ENCODE data around the gene PLEKHH1. TPM values are rescaled to one million over a fixed set of nuclear protein-coding genes. Genes with fewer than 3 reads are reported as not detected.
A peak's percentile ranks its signal among the peaks of the same experiment; 100 is the strongest.

PLEKHH1 gene
- total and polyA plus RNA-seq, 11 donors = 2.4 to 9.2 (median 5.2) TPM

DNA sequence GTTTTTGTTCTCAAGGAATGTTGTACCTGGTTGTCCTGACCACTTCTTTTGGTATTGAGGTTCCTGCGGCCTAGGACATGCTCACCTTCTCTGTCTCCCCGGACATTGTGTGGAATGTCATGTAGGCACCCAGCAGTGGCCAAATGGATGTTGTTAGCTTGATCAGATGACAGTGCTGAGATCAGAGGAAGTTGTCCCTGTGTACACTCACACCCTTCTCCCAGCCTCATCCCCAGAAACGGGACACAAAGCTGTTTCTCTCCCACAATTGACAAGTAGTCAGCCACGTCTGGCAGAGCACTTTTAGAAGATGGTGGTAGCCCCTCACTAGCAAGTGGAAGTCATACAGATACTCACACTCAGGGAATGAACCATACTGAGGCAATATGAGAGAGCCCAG lies 3.0 kb downstream of the PLEKHH1 start:
- intact Hi-C loops (cut with DNase I) = no loop called here
- Histone ChIP-seq H3K27me3 (peaks cover 0 to 21% (median 0%) of the 10 kb centered on the region in 9 donors), H3K4me3 (no peak overlapping the region), H3K4me1 (peaks cover 0 to 15% (median 5%) of the 10 kb centered on the region in 12 donors), H3K36me3 (no peaks in the 10 kb centered on the region), H3K9me3 (no peaks in the 10 kb centered on the region), H3K27ac (no peak overlapping the region)
- ATAC-seq = no peak
- WGBS, 4 donors = 63 to 75% (median 69%) methylated on average over 4 of the region's 4 CpGs
- DNase-seq = no peak
- TF ChIP-seq, protein P1, sequence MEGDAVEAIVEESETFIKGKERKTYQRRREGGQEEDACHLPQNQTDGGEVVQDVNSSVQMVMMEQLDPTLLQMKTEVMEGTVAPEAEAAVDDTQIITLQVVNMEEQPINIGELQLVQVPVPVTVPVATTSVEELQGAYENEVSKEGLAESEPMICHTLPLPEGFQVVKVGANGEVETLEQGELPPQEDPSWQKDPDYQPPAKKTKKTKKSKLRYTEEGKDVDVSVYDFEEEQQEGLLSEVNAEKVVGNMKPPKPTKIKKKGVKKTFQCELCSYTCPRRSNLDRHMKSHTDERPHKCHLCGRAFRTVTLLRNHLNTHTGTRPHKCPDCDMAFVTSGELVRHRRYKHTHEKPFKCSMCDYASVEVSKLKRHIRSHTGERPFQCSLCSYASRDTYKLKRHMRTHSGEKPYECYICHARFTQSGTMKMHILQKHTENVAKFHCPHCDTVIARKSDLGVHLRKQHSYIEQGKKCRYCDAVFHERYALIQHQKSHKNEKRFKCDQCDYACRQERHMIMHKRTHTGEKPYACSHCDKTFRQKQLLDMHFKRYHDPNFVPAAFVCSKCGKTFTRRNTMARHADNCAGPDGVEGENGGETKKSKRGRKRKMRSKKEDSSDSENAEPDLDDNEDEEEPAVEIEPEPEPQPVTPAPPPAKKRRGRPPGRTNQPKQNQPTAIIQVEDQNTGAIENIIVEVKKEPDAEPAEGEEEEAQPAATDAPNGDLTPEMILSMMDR (IDR thresholded peaks at IDR 0.05) = no peak
- no peak for TF ChIP-seq POLR2A (IDR thresholded peaks at IDR 0.05)

DNA sequence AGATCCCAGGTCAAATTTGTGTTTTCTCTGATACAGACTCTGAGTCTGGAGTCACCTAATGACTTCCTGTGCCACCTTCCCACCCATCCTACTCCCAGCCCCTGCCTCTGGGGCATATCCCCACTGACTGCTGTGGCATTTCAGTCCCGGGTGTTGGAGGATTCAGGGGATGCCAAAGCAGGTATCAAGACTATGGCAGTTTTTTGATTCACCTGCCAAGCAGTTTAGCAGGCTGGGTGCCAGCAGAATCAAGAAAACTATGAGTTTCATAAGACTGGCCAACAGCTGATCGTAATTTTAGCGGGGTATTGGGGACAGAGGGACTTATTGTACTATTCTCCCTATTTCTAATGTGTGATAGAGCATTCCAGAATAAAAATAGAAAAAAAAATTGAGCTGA lies 4.6 kb downstream of the PLEKHH1 start:
- Histone ChIP-seq H3K27ac (no peak overlapping the region), H3K4me3 (no peak overlapping the region), H3K27me3 (peaks cover 0 to 22% (median 0%) of the 10 kb centered on the region in 9 donors), H3K36me3 (no peaks in the 10 kb centered on the region), H3K4me1 (peaks cover 0 to 9% (median 0%) of the 10 kb centered on the region in 12 donors), H3K9me3 (no peaks in the 10 kb centered on the region)
- DNase-seq (no peak), ATAC-seq (no peak)
- TF ChIP-seq POLR2A (IDR thresholded peaks at IDR 0.05) = no peak
- TF ChIP-seq, protein P1 (IDR thresholded peaks at IDR 0.05) = no peak
- WGBS, 4 donors = 60 to 87% (median 66%) methylated on average over 3 of the region's 3 CpGs
- intact Hi-C loops (cut with DNase I) = no loop called here

DNA sequence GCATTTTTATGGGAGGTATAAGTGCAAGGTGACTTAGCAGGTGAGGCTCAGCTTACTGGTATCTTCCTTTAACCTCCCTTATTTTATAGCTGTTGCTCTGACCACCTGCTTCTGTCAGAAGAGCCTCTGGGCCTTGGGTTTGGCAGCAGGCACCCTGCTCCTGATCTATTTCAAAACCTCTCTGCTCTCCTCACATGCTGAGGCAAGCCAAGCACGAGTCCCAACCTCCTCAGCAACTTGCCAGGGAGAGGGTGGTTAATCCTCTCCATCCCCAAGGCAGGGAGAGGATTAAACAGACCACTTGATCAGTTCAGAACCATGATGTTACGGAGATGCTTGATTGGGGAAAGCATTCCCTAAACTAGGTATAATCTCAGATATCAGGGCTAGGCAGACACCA lies 5.4 kb downstream of the PLEKHH1 start:
- intact Hi-C loops (cut with DNase I) = no loop called here
- WGBS, 4 donors = 64 to 73% (median 69%) methylated on average over 2 of the region's 2 CpGs

DNA sequence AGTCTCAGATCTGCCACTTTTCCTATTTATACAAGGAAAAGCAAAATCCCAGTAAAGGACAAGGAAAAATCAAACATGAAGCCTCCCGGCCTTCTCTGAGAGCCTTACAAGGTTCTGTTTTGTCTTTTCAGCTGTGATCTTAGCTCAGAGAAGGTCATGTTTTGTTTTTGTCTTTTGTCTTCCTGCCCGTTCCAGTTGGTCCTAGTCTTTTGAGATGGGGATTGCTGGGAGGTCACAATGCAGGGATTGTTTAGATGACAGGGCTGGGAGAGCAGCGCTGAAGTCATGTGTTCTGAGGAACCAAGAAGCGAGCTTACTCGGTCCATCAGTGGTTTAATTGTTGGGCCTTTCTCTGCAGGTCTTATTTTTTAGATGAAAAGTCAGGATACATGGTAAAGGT lies 6.0 kb downstream of the PLEKHH1 start:
- intact Hi-C loops (cut with DNase I) = no loop called here
- Histone ChIP-seq H3K4me3 (no peak overlapping the region), H3K9me3 (peaks cover 0 to under 1% (median 0%) of the 10 kb centered on the region in 12 donors), H3K4me1 (no peaks in the 10 kb centered on the region), H3K27ac (peak overlapping the region in 1 of 12 donors; percentile 12), H3K36me3 (no peaks in the 10 kb centered on the region), H3K27me3 (peaks cover 0 to 16% (median 0%) of the 10 kb centered on the region in 9 donors)
- no peak for TF ChIP-seq POLR2A (IDR thresholded peaks at IDR 0.05)
- WGBS, 4 donors = 65 to 77% (median 73%) methylated on average over 5 of the region's 5 CpGs
- ATAC-seq = no peak
- DNase-seq = no peak

More for the DNA sequence above, 5.4 kb downstream of the PLEKHH1 start:
- TF ChIP-seq, protein P1 (IDR thresholded peaks at IDR 0.05) = no peak
- no peak for TF ChIP-seq POLR2A (IDR thresholded peaks at IDR 0.05)
- Histone ChIP-seq H3K9me3 (no peaks in the 10 kb centered on the region), H3K27me3 (peaks cover 0 to 21% (median 0%) of the 10 kb centered on the region in 9 donors), H3K4me1 (peaks cover 0 to 6% (median 0%) of the 10 kb centered on the region in 12 donors), H3K27ac (no peak overlapping the region), H3K4me3 (no peak overlapping the region), H3K36me3 (no peaks in the 10 kb centered on the region)
- ATAC-seq = peak in 2 of 4 donors; percentile 26 to 28
- no peak for DNase-seq
